Brain microvascular endothelial cell (primary cell): Measurements from ENCODE around the gene SGPL1.

Experiments
- DNase-seq: peaks from one replicate; pipeline ENCODE4 v3.0.0-alpha.2; 2020
- H3K27ac ChIP-seq: fragments of 250-450 bp; sonication (Bioruptor Pico); 2 replicates; pipeline ENCODE4 v1.5.1; 2020; ENCODE audit warnings: mild to moderate bottlenecking, moderate library complexity
- H3K27me3 ChIP-seq: fragments of 250-450 bp; sonication (Bioruptor Pico); replicated peaks from 2 replicates; pipeline ENCODE4 v1.5.1; 2020; ENCODE audit warnings: mild to moderate bottlenecking
- H3K36me3 ChIP-seq: fragments of 250-450 bp; sonication (Bioruptor Pico); replicated peaks from 2 replicates; pipeline ENCODE4 v1.5.1; 2020; ENCODE audit warnings: mild to moderate bottlenecking
- H3K4me3 ChIP-seq: 2 replicates; pipeline ENCODE4 v1.5.1; 2011; ENCODE audit warnings: low read depth, mild to moderate bottlenecking, control low read depth, low read length, moderate library complexity
- in situ Hi-C: cut with HindIII; loops from 2 replicates; pipeline ENCODE4 v1.10.0; 2017; ENCODE audit warnings: low sequenced_read_pairs, low pct_ligation_motif_present
- TF ChIP-seq, protein P1 (sequence below): IDR thresholded peaks from 2 replicates; pipeline ENCODE4 v1.5.1; 2011; ENCODE audit warnings: low read depth, mild to moderate bottlenecking, moderate library complexity, low read length, control low read depth, inconsistent platforms; ENCODE audit errors: missing control alignments

The SGPL1 gene

DNA sequence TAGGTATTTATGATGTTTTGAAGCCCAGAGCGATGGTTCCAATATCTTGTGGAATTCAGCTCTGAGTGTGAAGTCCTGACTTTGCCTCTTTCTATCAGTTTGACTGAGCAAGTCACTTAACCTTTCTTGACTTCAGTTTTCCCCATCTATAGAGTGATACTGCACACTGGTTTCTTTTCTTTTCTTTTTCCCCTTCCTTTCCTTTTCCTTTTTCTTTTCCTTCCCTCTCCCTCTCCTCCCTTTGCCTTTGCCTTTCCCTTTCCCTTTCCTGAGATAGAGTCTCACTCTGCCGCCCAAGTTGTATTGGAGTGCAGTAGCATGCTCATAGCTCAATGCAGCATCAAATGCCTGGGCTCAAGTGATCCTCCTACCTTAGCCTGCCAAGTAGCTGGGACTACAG lies 20.6 kb downstream of the SGPL1 start:
- in situ Hi-C loops: no loop called here
- Histone ChIP-seq H3K4me3 (no peak overlapping the region), H3K27ac (peak overlapping the region; percentile 26), H3K36me3 (no peaks in the 10 kb centered on the region), H3K27me3 (no peaks in the 10 kb centered on the region)
- TF ChIP-seq, protein P1, sequence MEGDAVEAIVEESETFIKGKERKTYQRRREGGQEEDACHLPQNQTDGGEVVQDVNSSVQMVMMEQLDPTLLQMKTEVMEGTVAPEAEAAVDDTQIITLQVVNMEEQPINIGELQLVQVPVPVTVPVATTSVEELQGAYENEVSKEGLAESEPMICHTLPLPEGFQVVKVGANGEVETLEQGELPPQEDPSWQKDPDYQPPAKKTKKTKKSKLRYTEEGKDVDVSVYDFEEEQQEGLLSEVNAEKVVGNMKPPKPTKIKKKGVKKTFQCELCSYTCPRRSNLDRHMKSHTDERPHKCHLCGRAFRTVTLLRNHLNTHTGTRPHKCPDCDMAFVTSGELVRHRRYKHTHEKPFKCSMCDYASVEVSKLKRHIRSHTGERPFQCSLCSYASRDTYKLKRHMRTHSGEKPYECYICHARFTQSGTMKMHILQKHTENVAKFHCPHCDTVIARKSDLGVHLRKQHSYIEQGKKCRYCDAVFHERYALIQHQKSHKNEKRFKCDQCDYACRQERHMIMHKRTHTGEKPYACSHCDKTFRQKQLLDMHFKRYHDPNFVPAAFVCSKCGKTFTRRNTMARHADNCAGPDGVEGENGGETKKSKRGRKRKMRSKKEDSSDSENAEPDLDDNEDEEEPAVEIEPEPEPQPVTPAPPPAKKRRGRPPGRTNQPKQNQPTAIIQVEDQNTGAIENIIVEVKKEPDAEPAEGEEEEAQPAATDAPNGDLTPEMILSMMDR: no peak
- no peak for DNase-seq

DNA sequence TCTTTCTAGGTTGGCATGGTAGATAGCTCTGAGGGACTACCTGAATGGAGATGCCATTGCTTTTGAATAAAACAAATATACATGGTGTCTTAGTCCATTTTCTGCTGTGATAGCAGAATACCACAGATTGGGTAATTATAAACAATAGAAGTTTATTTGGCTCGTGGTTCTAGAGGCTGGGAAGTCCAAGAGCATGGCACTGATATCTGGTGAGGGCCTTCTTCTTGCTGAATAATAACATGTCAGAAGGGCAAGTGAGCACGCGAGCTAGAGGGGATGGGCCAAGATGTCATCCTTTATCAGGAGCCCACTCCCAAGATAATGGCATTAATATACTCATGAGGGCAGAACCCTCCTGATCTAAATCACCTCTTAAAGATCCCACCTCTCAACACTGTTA lies 21.9 kb downstream of the SGPL1 start:
- TF ChIP-seq, protein P1: no peak
- no peaks in the 10 kb centered on the region for H3K27me3 ChIP-seq
- H3K4me3 ChIP-seq: no peak overlapping the region
- H3K36me3 ChIP-seq: no peaks in the 10 kb centered on the region
- in situ Hi-C loops: no loop called here
- no peak overlapping the region for H3K27ac ChIP-seq
- DNase-seq: no peak

DNA sequence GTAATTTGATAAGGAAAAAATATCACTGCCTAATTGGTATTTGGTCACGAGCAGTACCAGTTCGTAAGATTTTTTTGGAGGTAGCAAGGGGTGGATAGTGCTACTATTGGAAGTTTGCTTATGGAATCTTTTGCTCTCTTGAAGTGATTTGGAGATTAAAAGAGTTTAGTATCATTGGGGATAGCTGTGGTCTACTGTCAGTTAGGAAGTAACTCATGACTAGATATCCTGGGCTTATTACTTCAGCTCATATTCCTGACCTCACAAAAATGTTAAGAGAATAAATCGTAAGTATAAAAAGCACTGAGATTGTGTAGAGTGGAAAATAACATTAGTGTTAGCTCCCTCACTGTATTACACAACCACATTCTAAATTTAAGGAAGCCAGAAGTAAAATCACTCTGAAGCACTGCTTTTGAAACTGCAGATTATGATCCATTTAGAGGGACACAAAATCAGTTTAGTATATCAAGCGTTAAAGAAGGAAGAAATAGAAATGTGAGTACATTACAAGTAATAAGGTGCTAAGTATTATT lies 22.6 kb downstream of the SGPL1 start:
- no peaks in the 10 kb centered on the region for H3K36me3 ChIP-seq
- in situ Hi-C loops: no loop called here
- H3K27ac ChIP-seq: no peak overlapping the region
- H3K27me3 ChIP-seq: no peaks in the 10 kb centered on the region
- no peak for DNase-seq
- no peak overlapping the region for H3K4me3 ChIP-seq
- TF ChIP-seq, protein P1: no peak

DNA sequence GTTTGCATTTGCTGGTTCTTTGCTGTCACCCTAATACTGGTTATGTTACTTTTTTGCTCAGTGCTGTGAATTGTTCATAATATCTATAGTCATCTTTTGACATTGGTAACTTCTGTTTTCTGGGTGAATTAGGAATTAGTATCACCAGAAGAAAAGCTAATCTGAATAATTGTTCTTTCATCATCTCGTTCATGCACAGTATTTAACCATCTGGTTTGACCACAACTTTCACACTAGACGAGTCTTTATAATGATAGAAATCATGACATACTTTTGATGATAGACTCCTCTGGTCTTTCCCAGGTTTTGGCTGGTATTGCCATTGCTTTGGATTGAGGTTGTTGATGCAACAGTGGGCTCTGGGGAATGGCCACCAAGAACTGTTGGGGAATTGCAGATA lies 25.1 kb downstream of the SGPL1 start:
- DNase-seq: no peak
- TF ChIP-seq, protein P1: no peak
- Histone ChIP-seq H3K4me3 (no peak overlapping the region), H3K27ac (no peak overlapping the region), H3K27me3 (no peaks in the 10 kb centered on the region), H3K36me3 (peaks cover 5% of the 10 kb centered on the region)
- in situ Hi-C loops: no loop called here

DNA sequence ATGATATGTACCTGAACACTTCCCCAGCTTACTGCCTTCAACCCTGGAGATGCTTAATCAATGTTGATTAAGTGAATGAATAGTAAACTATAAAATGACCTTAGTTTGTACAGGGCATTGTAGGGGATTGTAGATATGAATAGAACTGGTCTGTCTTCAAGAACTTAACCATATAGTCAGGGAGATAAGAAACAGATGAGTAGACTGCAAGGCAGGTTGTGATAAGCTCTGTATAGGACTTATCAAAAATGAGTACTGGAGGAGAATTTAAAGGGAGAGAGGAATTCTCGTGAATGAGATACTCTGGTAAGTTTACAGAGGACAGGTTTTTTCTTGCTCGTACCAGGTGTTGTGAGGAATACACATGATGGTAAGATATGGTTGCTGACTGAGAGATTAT lies 27.6 kb downstream of the SGPL1 start:
- no peak for DNase-seq
- Histone ChIP-seq H3K27ac (no peak overlapping the region), H3K36me3 (peaks cover 5% of the 10 kb centered on the region), H3K4me3 (no peak overlapping the region), H3K27me3 (no peaks in the 10 kb centered on the region)
- TF ChIP-seq, protein P1: no peak
- in situ Hi-C loops: no loop called here

DNA sequence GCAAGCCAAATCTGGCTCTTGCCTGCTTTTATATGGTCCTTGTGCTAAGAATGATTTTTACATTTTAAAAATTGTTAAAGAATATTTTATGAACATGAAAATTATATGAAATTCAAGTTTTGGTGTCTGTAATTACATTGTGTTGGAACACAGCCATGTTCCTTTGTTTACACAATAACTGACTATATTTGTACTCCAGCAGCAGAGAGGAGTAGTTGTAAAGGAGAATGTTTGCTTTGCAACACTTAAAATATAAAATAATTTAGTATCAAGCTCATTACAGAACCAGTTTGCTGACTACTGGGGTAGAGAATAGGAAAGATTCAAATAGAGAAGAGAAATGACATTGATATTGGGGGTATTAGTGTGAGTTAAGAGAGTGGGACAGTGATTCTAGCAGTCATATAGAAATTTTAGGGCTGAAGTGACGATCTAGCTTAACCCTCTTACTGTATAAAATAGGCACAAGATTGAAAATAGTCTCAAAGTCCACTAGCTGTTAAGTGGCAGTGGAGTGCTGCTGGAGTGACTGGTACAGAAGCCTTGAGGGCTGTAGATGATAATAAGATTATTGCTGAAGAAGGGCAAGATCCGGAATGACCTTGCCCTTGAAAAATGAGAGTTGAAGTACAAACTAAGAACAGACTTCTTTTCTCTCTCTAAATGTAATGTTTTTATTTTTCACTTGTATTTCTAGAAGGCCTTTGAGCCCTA lies 28.2 kb downstream of the SGPL1 start:
- Histone ChIP-seq H3K4me3 (no peak overlapping the region), H3K36me3 (peaks cover 5% of the 10 kb centered on the region), H3K27ac (no peak overlapping the region), H3K27me3 (no peaks in the 10 kb centered on the region)
- TF ChIP-seq, protein P1: no peak
- in situ Hi-C loops: no loop called here
- no peak for DNase-seq
